GM10266 (cell line): ENCODE results near the gene MEGF10.

ENCODE experiments used
- DNase-seq: peaks from one replicate; pipeline ENCODE4 v3.0.0; 2012; ENCODE audit errors: extremely low spot score
- CTCF ChIP-seq: IDR thresholded peaks from 2 replicates; pipeline ENCODE4 v1.5.1; 2012; ENCODE audit warnings: mild to moderate bottlenecking, low read depth; ENCODE audit not compliant: control insufficient read depth, insufficient read depth; ENCODE audit errors: missing control alignments

The MEGF10 gene

GRCh38 chr5:127275641-127276193, 14.9 kb upstream of the MEGF10 start:
- no peak for DNase-seq
- TF ChIP-seq CTCF: no peak

- TF ChIP-seq CTCF: no peak
- no peak for DNase-seq
Observed at GRCh38 chr5:127280491-127281220, 9.9 kb upstream of the MEGF10 start.

GRCh38 chr5:127281609-127282008, 9.0 kb upstream of the MEGF10 start:
- DNase-seq: no peak

GRCh38 chr5:127288676-127289075, 1.9 kb upstream of the MEGF10 start:
- DNase-seq: no peak
- TF ChIP-seq CTCF: no peak

More at GRCh38 chr5:127281609-127282008, 9.0 kb upstream of the MEGF10 start:
- no peak for TF ChIP-seq CTCF

- DNase-seq: no peak
- TF ChIP-seq CTCF: no peak
Observed at GRCh38 chr5:127290946-127291693, 524 bp downstream of the MEGF10 start.

GRCh38 chr5:127292030-127292735, 1.6 kb downstream of the MEGF10 start:
- no peak for TF ChIP-seq CTCF
- DNase-seq: no peak

GRCh38 chr5:127293373-127293772, 2.8 kb downstream of the MEGF10 start:
- TF ChIP-seq CTCF: no peak
- DNase-seq: no peak
